ENCODE data around the gene FKBP1A.

DNA sequence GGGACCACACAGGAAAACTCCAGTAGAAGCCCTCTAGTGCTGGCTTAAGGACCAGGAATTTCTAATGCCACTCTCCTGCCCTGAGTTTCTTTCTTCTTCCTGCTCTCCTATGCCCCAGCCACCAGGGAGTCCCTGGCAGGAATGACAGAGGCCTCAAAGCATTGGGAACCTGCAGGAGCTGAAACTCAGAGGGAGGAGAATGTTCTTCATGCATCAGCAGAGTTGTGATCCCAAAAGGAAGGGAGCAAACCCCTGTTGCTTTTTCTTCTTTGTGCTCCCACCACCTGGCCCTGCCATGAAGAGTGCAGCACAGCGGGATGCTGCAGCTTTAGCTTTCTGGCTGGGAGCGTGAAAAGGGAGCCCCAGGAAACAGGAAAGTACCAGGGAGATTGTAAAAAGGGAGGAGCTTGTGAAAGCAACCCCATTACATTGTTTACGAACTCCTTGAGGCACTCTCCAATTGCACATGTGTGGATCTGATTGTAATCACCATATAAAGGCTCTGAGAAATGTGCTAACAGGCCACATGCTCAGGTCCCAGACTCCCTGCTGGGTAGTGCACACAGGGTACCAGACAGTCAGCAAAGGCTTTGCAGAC, 34.7 kb upstream of the FKBP1A start:
- TF ChIP-seq, protein P1, sequence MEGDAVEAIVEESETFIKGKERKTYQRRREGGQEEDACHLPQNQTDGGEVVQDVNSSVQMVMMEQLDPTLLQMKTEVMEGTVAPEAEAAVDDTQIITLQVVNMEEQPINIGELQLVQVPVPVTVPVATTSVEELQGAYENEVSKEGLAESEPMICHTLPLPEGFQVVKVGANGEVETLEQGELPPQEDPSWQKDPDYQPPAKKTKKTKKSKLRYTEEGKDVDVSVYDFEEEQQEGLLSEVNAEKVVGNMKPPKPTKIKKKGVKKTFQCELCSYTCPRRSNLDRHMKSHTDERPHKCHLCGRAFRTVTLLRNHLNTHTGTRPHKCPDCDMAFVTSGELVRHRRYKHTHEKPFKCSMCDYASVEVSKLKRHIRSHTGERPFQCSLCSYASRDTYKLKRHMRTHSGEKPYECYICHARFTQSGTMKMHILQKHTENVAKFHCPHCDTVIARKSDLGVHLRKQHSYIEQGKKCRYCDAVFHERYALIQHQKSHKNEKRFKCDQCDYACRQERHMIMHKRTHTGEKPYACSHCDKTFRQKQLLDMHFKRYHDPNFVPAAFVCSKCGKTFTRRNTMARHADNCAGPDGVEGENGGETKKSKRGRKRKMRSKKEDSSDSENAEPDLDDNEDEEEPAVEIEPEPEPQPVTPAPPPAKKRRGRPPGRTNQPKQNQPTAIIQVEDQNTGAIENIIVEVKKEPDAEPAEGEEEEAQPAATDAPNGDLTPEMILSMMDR (IDR thresholded peaks at IDR 0.05), result no peak
- TF ChIP-seq EP300 (IDR thresholded peaks at IDR 0.05) (no peak), POLR2A (IDR thresholded peaks at IDR 0.05) (no peak), POLR2AphosphoS5 (IDR thresholded peaks at IDR 0.05) (no peak)

All from gastroesophageal sphincter (tissue), 3 donors.